BLaER1 (cell line): ENCODE data around the gene RGS3.

ENCODE experiments used
- H3K27ac ChIP-seq: shearing (Covaris generic); formaldehyde crosslinking; 2 replicates; pipeline ENCODE4 v1.8.1; 2022
- H3K27me3 ChIP-seq: shearing (Covaris generic); formaldehyde crosslinking; 2 replicates; pipeline ENCODE4 v1.8.1; 2022
- H3K36me3 ChIP-seq: shearing (Covaris generic); formaldehyde crosslinking; 2 replicates; pipeline ENCODE4 v1.8.1; 2022
- H3K4me1 ChIP-seq: shearing (Covaris generic); formaldehyde crosslinking; 2 replicates; pipeline ENCODE4 v1.8.1; 2022
- H3K4me2 ChIP-seq: shearing (Covaris generic); formaldehyde crosslinking; 2 replicates; pipeline ENCODE4 v1.8.1; 2022
- H3K4me3 ChIP-seq: shearing (Covaris generic); formaldehyde crosslinking; 2 replicates; pipeline ENCODE4 v1.8.1; 2022
- H3K9ac ChIP-seq: shearing (Covaris generic); formaldehyde crosslinking; 2 replicates; pipeline ENCODE4 v1.8.1; 2022
- H3K9me3 ChIP-seq: shearing (Covaris generic); formaldehyde crosslinking; 2 replicates; pipeline ENCODE4 v1.8.1; 2022
- H4K20me1 ChIP-seq: shearing (Covaris generic); formaldehyde crosslinking; 2 replicates; pipeline ENCODE4 v1.8.1; 2022
- Cebpa-rat ChIP-seq: shearing (Covaris generic); IDR thresholded peaks from 2 replicates; pipeline ENCODE4 v1.8.1; 2022

The RGS3 gene

DNA sequence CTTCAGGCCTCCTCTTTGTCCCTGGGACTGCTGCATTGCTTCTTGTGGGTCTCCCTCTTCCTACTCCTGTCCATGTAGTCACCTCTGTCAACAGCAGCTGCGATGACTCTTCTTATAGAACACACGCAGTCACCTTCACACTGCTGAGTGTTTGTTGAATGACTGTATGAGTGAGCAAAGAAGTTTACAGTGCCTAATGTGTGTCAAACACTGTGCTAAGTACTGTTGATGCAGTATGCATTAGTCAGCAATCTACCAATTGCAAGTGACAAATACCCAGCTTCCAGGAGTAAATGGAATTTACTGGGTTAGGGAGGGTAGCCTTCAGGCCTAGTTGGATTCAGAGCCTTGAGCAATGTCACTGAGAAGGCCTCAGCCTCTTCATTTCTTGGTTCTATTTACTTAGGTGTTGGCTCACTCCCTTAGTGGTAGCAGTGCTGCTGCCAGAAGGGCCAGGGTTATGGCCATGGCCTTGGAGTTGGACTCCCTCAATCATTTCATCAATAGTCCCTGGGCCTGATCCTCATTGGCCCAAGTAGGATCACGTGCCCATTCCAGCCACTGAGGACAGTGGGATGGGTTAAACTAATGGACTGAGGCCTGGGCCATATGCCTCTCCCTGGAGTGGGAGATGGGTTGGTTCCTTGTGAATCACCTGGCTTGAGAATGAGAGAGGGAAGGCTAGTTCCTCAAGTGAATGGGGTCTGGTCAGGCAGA, 93.5 kb downstream of the RGS3 start:
- no peak overlapping the region for H3K27ac ChIP-seq
- H3K4me2 ChIP-seq: no peak overlapping the region
- H3K9ac ChIP-seq: no peak overlapping the region
- no peak for TF ChIP-seq Cebpa-rat
- no peaks in the 10 kb centered on the region for H3K27me3 ChIP-seq
- no peaks in the 10 kb centered on the region for H3K9me3 ChIP-seq
- no peak overlapping the region for H3K4me3 ChIP-seq
- peaks cover 8% of the 10 kb centered on the region for H3K4me1 ChIP-seq
- no peaks in the 10 kb centered on the region for H4K20me1 ChIP-seq
- no peaks in the 10 kb centered on the region for H3K36me3 ChIP-seq

DNA sequence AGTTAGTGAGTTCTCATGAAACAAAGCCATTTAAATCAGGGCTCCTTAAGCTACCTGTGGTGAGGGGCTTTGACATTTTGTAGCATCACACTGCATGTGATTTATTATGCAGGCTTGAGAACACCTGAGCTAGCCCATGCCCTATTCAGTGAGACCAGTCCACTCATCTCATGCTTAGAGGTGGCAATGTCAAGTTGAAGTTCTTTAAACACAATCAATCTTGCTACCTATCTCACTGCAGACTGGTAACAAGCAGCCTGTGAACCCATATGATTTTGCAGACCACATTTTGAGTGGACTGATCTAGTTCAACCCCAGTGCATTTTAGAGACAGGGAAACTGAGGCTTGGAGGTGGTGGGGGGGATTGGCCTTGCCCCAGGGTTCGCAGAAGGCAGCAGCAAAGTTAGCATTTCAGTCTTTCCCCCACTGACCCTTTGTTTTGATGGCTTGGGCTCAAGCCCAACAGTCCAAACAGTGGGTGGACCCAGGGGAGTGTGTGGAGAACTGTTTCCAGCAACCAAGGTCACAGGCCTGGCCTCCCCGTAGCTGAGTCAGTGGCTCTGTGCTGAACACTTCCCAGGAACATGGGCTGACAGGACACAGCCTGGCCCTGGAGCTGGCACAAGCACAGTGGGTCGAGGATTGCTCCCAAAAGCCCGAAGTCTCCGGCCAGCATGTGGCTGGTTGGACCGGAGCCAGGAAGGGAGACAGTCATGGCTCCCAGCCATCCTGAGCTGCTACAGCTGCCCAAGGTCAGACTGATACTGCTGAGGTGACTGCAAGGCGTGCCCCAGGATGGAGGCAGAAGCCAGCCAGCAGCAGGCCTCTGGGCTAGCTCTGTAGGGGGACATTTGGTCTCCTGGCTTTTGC, 95.3 kb downstream of the RGS3 start:
- TF ChIP-seq Cebpa-rat: no peak
- no peak overlapping the region for H3K4me3 ChIP-seq
- H3K36me3 ChIP-seq: no peaks in the 10 kb centered on the region
- H3K9me3 ChIP-seq: no peaks in the 10 kb centered on the region
- H3K9ac ChIP-seq: no peak overlapping the region
- peaks cover 9% of the 10 kb centered on the region for H3K4me1 ChIP-seq
- H3K27ac ChIP-seq: no peak overlapping the region
- H4K20me1 ChIP-seq: no peaks in the 10 kb centered on the region
- no peak overlapping the region for H3K4me2 ChIP-seq
- H3K27me3 ChIP-seq: no peaks in the 10 kb centered on the region

DNA sequence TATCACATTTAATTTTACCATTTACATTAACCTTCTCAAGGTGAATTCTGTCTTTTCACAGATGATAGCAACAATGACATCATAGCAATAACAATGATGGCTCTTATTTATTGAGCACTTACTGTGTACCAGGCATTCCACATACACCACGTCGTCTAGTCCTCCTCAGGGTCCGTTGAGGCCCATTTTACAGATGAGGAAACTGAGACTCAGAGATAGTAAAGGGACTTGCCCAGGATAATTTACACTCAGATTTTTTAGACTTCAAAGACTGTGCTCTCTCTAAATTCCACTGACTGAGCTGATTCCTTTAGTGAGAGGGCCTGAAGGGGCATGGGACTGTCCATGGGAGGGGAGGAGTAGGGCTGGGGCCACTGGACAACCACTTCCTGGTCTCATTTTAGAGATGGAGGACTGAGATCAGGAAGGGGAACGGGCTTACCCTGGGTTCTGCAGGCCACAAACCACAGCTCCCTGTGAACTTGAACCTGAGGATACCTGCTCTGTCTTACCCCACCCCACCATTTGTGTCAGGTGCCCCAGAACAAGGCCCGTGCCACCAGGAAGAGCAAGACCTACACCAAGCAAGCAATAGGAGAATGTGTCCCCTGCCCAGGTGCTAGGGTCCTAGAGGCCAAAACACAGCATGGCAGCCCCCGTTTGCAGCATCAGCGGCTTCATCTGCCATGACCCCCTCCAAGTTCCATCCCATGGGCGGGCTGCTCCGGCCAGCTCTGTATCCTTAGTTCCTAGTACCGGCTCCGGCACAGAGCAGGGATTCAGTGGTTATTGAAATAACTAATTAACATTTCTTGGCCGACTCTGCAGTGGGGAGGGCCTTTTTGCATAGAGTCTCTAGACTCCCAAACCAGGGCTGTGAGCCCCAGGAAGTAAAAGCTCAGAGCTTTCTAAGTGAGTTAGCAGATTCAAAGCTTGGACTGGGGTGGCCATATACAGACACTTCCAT, 96.6 kb downstream of the RGS3 start:
- peaks cover 19% of the 10 kb centered on the region for H3K4me1 ChIP-seq
- no peak for TF ChIP-seq Cebpa-rat
- no peaks in the 10 kb centered on the region for H3K9me3 ChIP-seq
- no peak overlapping the region for H3K9ac ChIP-seq
- peaks cover 7% of the 10 kb centered on the region for H3K27me3 ChIP-seq
- no peak overlapping the region for H3K4me3 ChIP-seq
- H3K36me3 ChIP-seq: no peaks in the 10 kb centered on the region
- no peak overlapping the region for H3K4me2 ChIP-seq
- no peaks in the 10 kb centered on the region for H4K20me1 ChIP-seq
- no peak overlapping the region for H3K27ac ChIP-seq

DNA sequence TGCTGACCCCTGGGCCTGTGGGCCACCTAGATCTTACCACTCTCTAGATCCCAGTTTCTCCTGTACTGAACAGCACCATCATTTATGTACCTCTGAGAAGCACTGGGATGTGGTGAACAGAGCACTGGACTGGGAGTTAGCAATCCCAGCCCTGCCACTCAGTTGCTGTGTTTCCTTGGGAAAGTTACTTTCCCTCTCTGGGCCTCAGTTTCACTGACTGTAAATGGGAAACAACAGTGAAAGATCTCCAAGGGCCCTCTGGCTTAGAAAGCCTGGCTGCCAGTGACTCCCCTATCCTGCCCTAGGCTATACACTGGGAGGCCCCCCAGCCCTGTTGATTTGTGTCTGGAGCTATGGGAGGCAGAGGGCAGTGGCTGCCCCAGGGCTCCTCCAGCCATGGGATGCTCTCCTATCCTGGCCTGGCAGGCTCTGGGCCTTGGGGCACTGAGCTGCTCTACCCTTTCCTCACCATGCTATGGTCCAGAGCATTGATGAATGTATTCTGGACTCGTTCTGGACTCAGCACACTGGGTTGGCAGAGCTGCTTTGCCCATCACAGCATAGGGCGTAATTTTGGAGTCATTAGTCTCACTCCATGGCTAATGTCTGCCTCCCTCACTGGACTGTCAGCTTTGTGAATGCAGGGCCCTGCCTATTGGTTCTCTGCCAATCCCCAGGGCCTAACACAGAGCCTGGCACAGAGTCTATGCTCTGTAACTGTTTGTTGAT, 99.3 kb downstream of the RGS3 start:
- Histone ChIP-seq H4K20me1 (no peaks in the 10 kb centered on the region), H3K36me3 (no peaks in the 10 kb centered on the region), H3K27me3 (peaks cover 23% of the 10 kb centered on the region), H3K4me3 (no peak overlapping the region), H3K9ac (no peak overlapping the region), H3K4me1 (peaks cover 46% of the 10 kb centered on the region), H3K4me2 (no peak overlapping the region), H3K9me3 (no peaks in the 10 kb centered on the region), H3K27ac (no peak overlapping the region)
- no peak for TF ChIP-seq Cebpa-rat

DNA sequence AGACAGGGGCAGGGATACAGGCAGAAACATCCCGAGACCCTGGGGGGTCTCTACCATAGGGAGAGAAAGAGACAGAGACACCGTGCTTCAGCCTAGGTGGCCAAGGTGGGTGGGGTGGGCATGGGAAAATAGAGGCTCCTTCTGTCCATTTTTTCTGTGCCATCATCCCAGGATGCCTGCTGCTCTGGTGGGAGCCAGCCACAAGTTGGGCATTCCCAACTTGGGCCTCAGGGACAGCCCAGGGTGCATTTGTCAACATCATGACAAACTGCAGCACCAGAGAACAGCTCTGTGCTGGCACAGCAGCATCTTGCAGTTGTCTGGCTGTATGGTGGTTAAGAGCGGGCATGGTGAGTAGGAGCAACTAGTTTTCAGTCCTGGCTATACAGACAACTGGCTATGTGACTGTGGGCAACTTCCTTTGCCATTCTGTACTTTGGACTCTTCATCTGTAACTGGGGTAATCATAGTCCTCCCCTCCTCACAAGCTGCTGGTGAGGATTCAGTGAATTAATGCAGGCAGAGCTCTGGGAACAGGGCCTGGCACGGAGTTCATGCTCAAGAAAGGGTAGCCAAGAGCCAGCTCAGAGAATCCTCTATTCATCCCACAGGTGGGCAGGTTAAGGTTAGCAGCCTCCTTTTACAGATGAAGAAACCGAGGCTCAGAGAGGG, 100.4 kb downstream of the RGS3 start:
- no peaks in the 10 kb centered on the region for H3K36me3 ChIP-seq
- no peaks in the 10 kb centered on the region for H3K9me3 ChIP-seq
- H3K4me2 ChIP-seq: peak overlapping the region; percentile 83; the same call in 1 of the 2 replicates
- H3K9ac ChIP-seq: no peak overlapping the region
- peaks cover 58% of the 10 kb centered on the region for H3K4me1 ChIP-seq
- H4K20me1 ChIP-seq: no peaks in the 10 kb centered on the region
- H3K27ac ChIP-seq: no peak overlapping the region
- no peak overlapping the region for H3K4me3 ChIP-seq
- H3K27me3 ChIP-seq: peaks cover 23% of the 10 kb centered on the region
- no peak for TF ChIP-seq Cebpa-rat

DNA sequence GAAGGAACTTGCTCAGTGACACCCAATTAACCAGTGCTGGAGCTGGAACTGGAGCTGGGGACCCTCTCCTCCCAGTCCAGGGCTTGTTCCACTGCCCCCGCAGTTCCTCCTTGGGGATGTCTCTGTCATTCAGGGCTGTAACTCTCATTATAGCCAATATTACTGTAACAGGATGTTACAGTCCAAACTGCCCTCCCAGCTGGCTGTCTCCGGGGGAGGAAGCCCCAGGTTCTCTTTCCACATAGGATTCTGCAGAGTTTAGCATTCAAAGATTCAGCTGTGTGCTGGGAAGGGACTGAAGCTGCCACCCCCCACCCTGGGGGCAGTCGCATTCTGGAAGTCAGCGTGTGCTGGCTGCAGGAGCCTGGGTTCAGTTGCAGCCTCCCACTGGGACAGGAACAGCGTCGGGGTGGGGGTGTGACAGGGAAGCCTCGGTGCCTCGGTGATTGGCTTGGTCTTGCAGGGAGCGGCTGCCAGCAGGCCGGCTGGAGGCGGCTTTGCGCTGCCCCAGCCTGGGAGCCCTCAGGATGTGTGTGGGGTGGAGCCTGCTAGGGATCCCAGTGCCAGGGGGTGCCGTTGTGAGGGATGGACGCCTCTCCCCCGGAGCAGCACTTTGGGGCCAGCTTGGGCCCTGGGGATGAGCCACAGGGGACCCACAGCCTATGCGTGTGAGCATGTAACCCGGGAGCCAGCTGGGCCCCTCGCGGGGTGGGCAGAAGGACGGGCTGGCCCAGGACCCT, 101.1 kb downstream of the RGS3 start:
- no peaks in the 10 kb centered on the region for H3K36me3 ChIP-seq
- peak overlapping the region; percentile 83 for H3K4me2 ChIP-seq
- H3K4me3 ChIP-seq: peak overlapping the region; percentile 8; the same call in 1 of the 2 replicates
- H4K20me1 ChIP-seq: no peaks in the 10 kb centered on the region
- H3K9me3 ChIP-seq: no peaks in the 10 kb centered on the region
- peak overlapping the region; percentile 24; the same call in 1 of the 2 replicates for H3K9ac ChIP-seq
- peaks cover 65% of the 10 kb centered on the region for H3K4me1 ChIP-seq
- peaks cover 23% of the 10 kb centered on the region for H3K27me3 ChIP-seq
- H3K27ac ChIP-seq: peak overlapping the region; percentile 51
- TF ChIP-seq Cebpa-rat: no peak

DNA sequence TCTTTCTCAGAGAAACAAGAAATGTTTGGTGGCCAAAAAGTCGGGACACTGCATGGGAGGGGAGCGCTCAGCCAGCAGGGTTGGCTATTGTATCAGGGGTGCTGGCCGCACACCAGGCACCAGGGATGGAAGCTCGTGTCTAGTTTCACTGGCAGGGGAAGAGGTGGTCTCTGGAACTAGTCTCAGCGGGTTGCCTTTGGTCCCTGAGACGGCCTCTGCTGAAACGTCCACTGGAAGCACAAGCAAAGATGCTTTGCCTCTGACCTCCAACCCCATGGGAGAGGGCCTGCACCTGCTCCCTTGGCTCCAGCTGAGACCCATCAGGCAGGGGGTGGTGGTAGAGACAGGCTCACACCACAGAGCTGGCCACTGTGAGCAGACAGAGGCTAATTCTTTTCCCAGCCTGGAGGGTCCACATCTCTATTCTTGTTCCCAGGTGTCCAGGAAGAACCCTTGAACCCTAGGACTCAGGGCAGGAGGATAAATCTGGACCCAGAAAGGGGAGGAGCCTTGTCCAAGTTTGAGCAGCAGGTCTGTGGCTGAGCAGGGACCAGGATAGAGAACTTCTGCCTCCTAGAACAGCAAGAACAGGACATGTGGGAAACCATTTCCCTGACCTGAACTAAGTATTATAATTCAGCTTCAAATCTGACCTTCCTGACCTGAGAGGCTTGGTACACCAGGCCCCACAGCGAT, 102.6 kb downstream of the RGS3 start:
- H4K20me1 ChIP-seq: no peaks in the 10 kb centered on the region
- H3K27me3 ChIP-seq: peaks cover 23% of the 10 kb centered on the region
- H3K9ac ChIP-seq: no peak overlapping the region; the same call in 1 of the 2 replicates
- H3K4me2 ChIP-seq: peak overlapping the region; percentile 83
- H3K4me1 ChIP-seq: peaks cover 69% of the 10 kb centered on the region
- TF ChIP-seq Cebpa-rat: no peak
- no peak overlapping the region for H3K4me3 ChIP-seq
- H3K36me3 ChIP-seq: no peaks in the 10 kb centered on the region
- H3K9me3 ChIP-seq: no peaks in the 10 kb centered on the region
- peak overlapping the region; percentile 21; the same call in 1 of the 2 replicates for H3K27ac ChIP-seq

DNA sequence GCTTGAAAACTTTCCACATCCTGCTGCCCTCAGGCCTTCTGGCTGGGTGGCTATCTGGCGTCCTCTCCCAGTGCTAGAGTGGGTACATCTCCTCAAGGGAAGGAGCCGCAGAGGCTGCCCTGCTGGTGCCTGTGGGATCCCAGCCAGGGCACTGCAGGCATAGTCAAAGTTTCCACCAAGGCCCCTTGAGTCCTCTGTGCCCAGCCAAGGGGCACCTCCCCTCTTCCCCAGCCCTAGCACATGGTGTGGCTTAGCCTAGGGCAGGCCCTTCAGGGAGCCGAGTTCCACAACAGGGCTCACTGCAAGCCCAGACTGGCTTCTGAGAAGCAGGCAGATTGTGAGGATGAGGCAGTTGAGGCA, 103.2 kb downstream of the RGS3 start:
- H3K27ac ChIP-seq: peak overlapping the region; percentile 21; the same call in 1 of the 2 replicates
- no peak overlapping the region for H3K4me3 ChIP-seq
- H3K27me3 ChIP-seq: peaks cover 23% of the 10 kb centered on the region
- no peak for TF ChIP-seq Cebpa-rat
- H3K36me3 ChIP-seq: no peaks in the 10 kb centered on the region
- peak overlapping the region; percentile 83 for H3K4me2 ChIP-seq
- H3K4me1 ChIP-seq: peaks cover 65% of the 10 kb centered on the region
- no peaks in the 10 kb centered on the region for H3K9me3 ChIP-seq
- H3K9ac ChIP-seq: no peak overlapping the region
- H4K20me1 ChIP-seq: no peaks in the 10 kb centered on the region
